MCF 10A (cell line): ENCODE data around the gene ACTR5. TPM values are rescaled to one million over a fixed set of nuclear protein-coding genes. Genes with fewer than 3 reads are reported as not detected.

Source experiments
- BruUV-seq: library from RNA; stranded (reverse); fragments of 400-500 nt; replicated peaks from 2 replicates; lab custom pipeline; 2021; lab: Mats Ljungman, UMichigan
- CTCF ChIA-PET: fragments of 300-600 bp; sonication (Branson Sonifier 250); formaldehyde crosslinking; extraction: SDS; loops from one replicate; lab custom pipeline; 2021; ENCODE audit warnings: antibody characterized with exemption, inconsistent platforms; lab: Yijun Ruan, JAX
- POLR2A ChIA-PET: fragments of 300-600, 350-650 bp; sonication (Branson Sonifier 250); formaldehyde crosslinking; extraction: SDS; loops from one replicate; lab custom pipeline; 2020; ENCODE audit warnings: antibody characterized with exemption, inconsistent platforms; lab: Yijun Ruan, JAX
- DNase-seq: peaks from one replicate; pipeline ENCODE4 v3.0.0-alpha.2; 2018; ENCODE audit not compliant: unreplicated experiment
- H3K27ac Mint-ChIP-seq: one replicate; pipeline ENCODE4 v1.8.0; 2022; ENCODE audit warnings: mild to moderate bottlenecking, low read depth, mixed read lengths; ENCODE audit not compliant: unreplicated experiment
- H3K27me3 Mint-ChIP-seq: one replicate; pipeline ENCODE4 v1.8.0; 2022; ENCODE audit warnings: mixed read lengths; ENCODE audit not compliant: insufficient read depth, unreplicated experiment
- H3K36me3 Mint-ChIP-seq: one replicate; pipeline ENCODE4 v1.8.0; 2022; ENCODE audit warnings: mild to moderate bottlenecking, moderate library complexity, mixed read lengths; ENCODE audit not compliant: insufficient read depth, unreplicated experiment
- H3K4me1 Mint-ChIP-seq: one replicate; pipeline ENCODE4 v1.8.0; 2022; ENCODE audit warnings: mixed read lengths; ENCODE audit not compliant: insufficient read depth, unreplicated experiment
- H3K4me3 Mint-ChIP-seq: one replicate; pipeline ENCODE4 v1.8.0; 2022; ENCODE audit warnings: mild to moderate bottlenecking, moderate library complexity, mixed read lengths; ENCODE audit not compliant: unreplicated experiment
- H3K9me3 Mint-ChIP-seq: one replicate; pipeline ENCODE4 v1.8.0; 2022; ENCODE audit warnings: mixed read lengths; ENCODE audit not compliant: unreplicated experiment
- intact Hi-C: fragments of 100-400 bp; cut with micrococcal nuclease; formaldehyde crosslinking; loops from 2 replicates; pipeline ENCODE4 v1.14.1; 2022
- total RNA-seq: library from RNA; stranded (reverse); gene quantifications from 2 replicates; pipeline ENCODE4 v1.2.3, GENCODE V29; 2022
- TF ChIP-seq, protein P1 (sequence below): fragments of 200-600 bp; IDR thresholded peaks from one replicate; pipeline ENCODE4 v1.8.0; 2022; ENCODE audit warnings: antibody characterized with exemption, mild to moderate bottlenecking; ENCODE audit not compliant: unreplicated experiment

ACTR5 gene
- total RNA-seq, 1 experiment from 2014 or later, result 6.0 TPM

DNA sequence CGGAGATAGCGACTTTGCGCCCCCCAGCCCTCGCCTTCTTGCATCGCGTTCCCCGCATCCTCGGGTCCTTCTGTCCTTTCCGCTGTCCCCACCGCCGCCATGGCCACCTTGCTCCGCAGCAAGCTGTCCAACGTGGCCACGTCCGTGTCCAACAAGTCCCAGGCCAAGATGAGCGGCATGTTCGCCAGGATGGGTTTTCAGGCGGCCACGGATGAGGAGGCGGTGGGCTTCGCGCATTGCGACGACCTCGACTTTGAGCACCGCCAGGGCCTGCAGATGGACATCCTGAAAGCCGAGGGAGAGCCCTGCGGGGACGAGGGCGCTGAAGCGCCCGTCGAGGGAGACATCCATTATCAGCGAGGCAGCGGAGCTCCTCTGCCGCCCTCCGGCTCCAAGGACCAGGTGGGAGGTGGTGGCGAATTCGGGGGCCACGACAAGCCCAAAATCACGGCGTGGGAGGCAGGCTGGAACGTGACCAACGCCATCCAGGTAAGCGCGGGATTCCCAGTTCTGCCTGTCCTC lies 23.6 kb upstream of the ACTR5 start:
- no peaks in the 10 kb centered on the region for H3K4me1 Mint-ChIP-seq
- CTCF ChIA-PET, result interaction anchor here (0.7 to 1.9 kb wide), 4 partner anchors 9 to 1916 kb away, joined by 3 to 5 read pairs (median 4); no protein-coding TSS in a partner anchor
- H3K4me3 Mint-ChIP-seq, result no peak overlapping the region
- no peaks in the 10 kb centered on the region for H3K36me3 Mint-ChIP-seq
- TF ChIP-seq, protein P1, sequence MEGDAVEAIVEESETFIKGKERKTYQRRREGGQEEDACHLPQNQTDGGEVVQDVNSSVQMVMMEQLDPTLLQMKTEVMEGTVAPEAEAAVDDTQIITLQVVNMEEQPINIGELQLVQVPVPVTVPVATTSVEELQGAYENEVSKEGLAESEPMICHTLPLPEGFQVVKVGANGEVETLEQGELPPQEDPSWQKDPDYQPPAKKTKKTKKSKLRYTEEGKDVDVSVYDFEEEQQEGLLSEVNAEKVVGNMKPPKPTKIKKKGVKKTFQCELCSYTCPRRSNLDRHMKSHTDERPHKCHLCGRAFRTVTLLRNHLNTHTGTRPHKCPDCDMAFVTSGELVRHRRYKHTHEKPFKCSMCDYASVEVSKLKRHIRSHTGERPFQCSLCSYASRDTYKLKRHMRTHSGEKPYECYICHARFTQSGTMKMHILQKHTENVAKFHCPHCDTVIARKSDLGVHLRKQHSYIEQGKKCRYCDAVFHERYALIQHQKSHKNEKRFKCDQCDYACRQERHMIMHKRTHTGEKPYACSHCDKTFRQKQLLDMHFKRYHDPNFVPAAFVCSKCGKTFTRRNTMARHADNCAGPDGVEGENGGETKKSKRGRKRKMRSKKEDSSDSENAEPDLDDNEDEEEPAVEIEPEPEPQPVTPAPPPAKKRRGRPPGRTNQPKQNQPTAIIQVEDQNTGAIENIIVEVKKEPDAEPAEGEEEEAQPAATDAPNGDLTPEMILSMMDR, result no peak
- peaks cover 100% of the 10 kb centered on the region for H3K27me3 Mint-ChIP-seq
- no peak for DNase-seq
- H3K9me3 Mint-ChIP-seq, result no peaks in the 10 kb centered on the region
- POLR2A ChIA-PET, result interaction anchor here (0.6 kb wide), 1 partner anchor 79 kb away, joined by 3 read pairs; no protein-coding TSS in a partner anchor
- no peak overlapping the region for H3K27ac Mint-ChIP-seq
- no TSS peak for BruUV-seq
- intact Hi-C loops, result no loop called here

- peaks cover 100% of the 10 kb centered on the region for H3K27me3 Mint-ChIP-seq
- H3K4me1 Mint-ChIP-seq, result peaks cover 4% of the 10 kb centered on the region
- intact Hi-C loops, result no loop called here
- ChIA-PET CTCF (interaction anchor here (0.8 to 2.2 kb wide), 4 partner anchors 10 to 168 kb away, joined by 3 to 8 read pairs (median 4); no protein-coding TSS in a partner anchor), POLR2A (interaction anchor here (0.6 kb wide), 1 partner anchor 78 kb away, joined by 3 read pairs; no protein-coding TSS in a partner anchor)
- no peak overlapping the region for H3K27ac Mint-ChIP-seq
- no peaks in the 10 kb centered on the region for H3K36me3 Mint-ChIP-seq
- DNase-seq, result no peak
- H3K9me3 Mint-ChIP-seq, result no peaks in the 10 kb centered on the region
- H3K4me3 Mint-ChIP-seq, result no peak overlapping the region
- TF ChIP-seq, protein P1, result no peak
- no TSS peak for BruUV-seq
Observed at GRCh38 chr20:38725148-38725901, 22.9 kb upstream of the ACTR5 start.

DNA sequence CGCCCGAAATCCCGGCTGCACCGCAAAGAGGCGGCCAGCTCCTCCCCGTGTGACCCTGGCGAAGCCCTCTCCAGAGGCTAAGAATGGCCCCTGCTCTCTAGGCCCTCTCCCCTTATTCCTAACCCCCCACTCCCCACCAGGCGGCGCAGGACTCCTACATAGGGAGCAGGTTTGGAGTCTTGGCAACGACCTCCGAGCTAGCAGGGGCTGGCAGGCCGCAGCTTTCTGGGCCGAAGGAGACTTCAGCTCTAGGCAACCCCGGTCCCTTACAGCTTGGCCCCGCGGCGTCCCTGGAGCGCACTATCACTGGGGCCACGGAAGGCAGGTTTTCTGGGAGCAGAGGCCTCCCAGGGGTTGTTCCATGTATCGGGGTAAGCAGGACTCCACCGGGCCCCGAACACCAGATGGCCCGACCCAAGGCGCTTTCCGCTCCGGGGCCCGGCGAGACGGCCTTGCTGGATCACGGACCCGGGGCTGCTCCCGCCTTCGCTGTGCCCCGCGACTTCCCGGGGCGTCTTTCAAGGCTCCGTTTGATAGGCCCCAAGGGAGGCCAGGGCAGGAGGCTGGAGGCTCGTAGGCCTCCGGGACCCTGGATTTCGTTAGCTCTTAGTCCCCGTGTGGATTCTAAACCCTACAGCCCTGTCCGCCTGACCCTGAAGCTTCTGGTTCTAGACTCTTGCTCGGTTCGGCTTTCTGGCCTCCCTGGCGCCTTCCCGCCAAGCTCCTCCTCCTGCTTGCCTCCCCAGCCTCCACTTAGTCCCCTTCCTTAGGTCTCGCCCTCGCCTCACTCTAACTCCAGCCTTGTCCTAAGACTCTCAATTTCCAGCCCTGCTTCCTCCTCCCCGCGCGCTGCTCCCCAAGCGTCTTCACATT lies 22.1 kb upstream of the ACTR5 start:
- Mint-ChIP-seq H3K9me3 (no peaks in the 10 kb centered on the region), H3K4me3 (no peak overlapping the region), H3K4me1 (peaks cover 6% of the 10 kb centered on the region), H3K27ac (no peak overlapping the region), H3K36me3 (no peaks in the 10 kb centered on the region), H3K27me3 (peaks cover 100% of the 10 kb centered on the region)
- BruUV-seq, result no TSS peak
- intact Hi-C loops, result no loop called here
- ChIA-PET POLR2A (no interaction called here), CTCF (interaction anchor here (0.7 to 2.2 kb wide), 4 partner anchors 11 to 64 kb away, joined by 3 to 8 read pairs (median 4); no protein-coding TSS in a partner anchor)
- peak; percentile 43 for DNase-seq
- TF ChIP-seq, protein P1, result peak; percentile 22
